ENCODE results near the gene GFY.

GRCh38 chr19:49408816-49409440 is 16.3 kb upstream of the GFY start:
- TF ChIP-seq CTCF (IDR thresholded peaks at IDR 0.05 in 2 of 3, conservative IDR thresholded peaks at IDR 0.05 in 1 of 3; ENCODE audit: control insufficient read depth in 2 of 3, extremely low read depth in 1 of 3, insufficient read depth in 1 of 3, low read depth in 3 of 3, low read length in 3 of 3) = no peak
- TF ChIP-seq MEF2A (IDR thresholded peaks at IDR 0.05; ENCODE audit: insufficient read depth, low read depth, low read length) = no peak
- no peak for TF ChIP-seq GABPA (IDR thresholded peaks at IDR 0.05; ENCODE audit: low read depth)
- no peak for TF ChIP-seq HDGF (IDR thresholded peaks at IDR 0.05)
- no peak for TF ChIP-seq POLR2A (IDR thresholded peaks at IDR 0.05; ENCODE audit: low read depth, low read length)
- no peak for TF ChIP-seq TAF1 (IDR thresholded peaks at IDR 0.05; ENCODE audit: borderline replicate concordance, low read depth, low read length)

Data from GM12878 (cell line).